ENCODE data around the gene ALDH1B1.

Gene ALDH1B1

GRCh38 chr9:38357350-38358114 lies 35.0 kb upstream of the ALDH1B1 start:
- ATAC-seq (no peak), DNase-seq (ENCODE audit: low spot score in 2 of 2) (no peak)
- Mint-ChIP-seq H3K27ac (no peak overlapping the region), H3K4me3 (no peak overlapping the region), H3K36me3 (no peaks in the 10 kb centered on the region), H3K9me3 (no peaks in the 10 kb centered on the region), H3K4me1 (no peaks in the 10 kb centered on the region)

GRCh38 chr9:38358390-38359296 lies 33.9 kb upstream of the ALDH1B1 start:
- ATAC-seq (no peak), DNase-seq (ENCODE audit: low spot score in 2 of 2) (no peak)
- H3K9me3 Mint-ChIP-seq: no peaks in the 10 kb centered on the region
- H3K27ac Mint-ChIP-seq: no peak overlapping the region
- peaks cover 5% of the 10 kb centered on the region for H3K4me1 Mint-ChIP-seq
- no peaks in the 10 kb centered on the region for H3K36me3 Mint-ChIP-seq
- H3K4me3 Mint-ChIP-seq: no peak overlapping the region

GRCh38 chr9:38359297-38359653 lies 33.2 kb upstream of the ALDH1B1 start:
- Mint-ChIP-seq H3K27ac (no peak overlapping the region), H3K36me3 (no peaks in the 10 kb centered on the region), H3K4me3 (no peak overlapping the region), H3K9me3 (no peaks in the 10 kb centered on the region), H3K4me1 (peaks cover 5% of the 10 kb centered on the region)
- ATAC-seq: no peak
- DNase-seq (ENCODE audit: low spot score in 2 of 2): no peak

- Mint-ChIP-seq H3K9me3 (no peaks in the 10 kb centered on the region), H3K27ac (no peak overlapping the region), H3K36me3 (no peaks in the 10 kb centered on the region), H3K4me3 (no peak overlapping the region), H3K4me1 (peaks cover 5% of the 10 kb centered on the region)
- ATAC-seq: no peak
- no peak for DNase-seq (ENCODE audit: low spot score in 2 of 2)
These were observed 32.7 kb upstream of the ALDH1B1 start for GRCh38 chr9:38359689-38360385.

GRCh38 chr9:38360839-38361472 lies 31.5 kb upstream of the ALDH1B1 start:
- no peaks in the 10 kb centered on the region for H3K9me3 Mint-ChIP-seq

GRCh38 chr9:38361473-38361850 lies 31.0 kb upstream of the ALDH1B1 start:
- ATAC-seq (no peak), DNase-seq (ENCODE audit: low spot score in 2 of 2) (no peak)
- Mint-ChIP-seq H3K27ac (no peak overlapping the region), H3K36me3 (no peaks in the 10 kb centered on the region), H3K9me3 (no peaks in the 10 kb centered on the region), H3K4me1 (peaks cover 5% of the 10 kb centered on the region), H3K4me3 (no peak overlapping the region)

More at GRCh38 chr9:38360839-38361472, 31.5 kb upstream of the ALDH1B1 start:
- Mint-ChIP-seq H3K4me1 (peaks cover 5% of the 10 kb centered on the region), H3K27ac (no peak overlapping the region), H3K36me3 (no peaks in the 10 kb centered on the region), H3K4me3 (no peak overlapping the region)
- ATAC-seq (no peak), DNase-seq (ENCODE audit: low spot score in 2 of 2) (no peak)

GRCh38 chr9:38362852-38363588 lies 29.5 kb upstream of the ALDH1B1 start:
- H3K4me3 Mint-ChIP-seq: no peak overlapping the region
- no peaks in the 10 kb centered on the region for H3K9me3 Mint-ChIP-seq
- H3K27ac Mint-ChIP-seq: no peak overlapping the region
- DNase-seq (ENCODE audit: low spot score in 2 of 2): no peak
- no peaks in the 10 kb centered on the region for H3K36me3 Mint-ChIP-seq
- peak; percentile 65 for ATAC-seq
- peaks cover 5% of the 10 kb centered on the region for H3K4me1 Mint-ChIP-seq

- DNase-seq (ENCODE audit: low spot score in 2 of 2) (no peak), ATAC-seq (no peak)
- H3K4me1 Mint-ChIP-seq: peaks cover 5% of the 10 kb centered on the region
- H3K27ac Mint-ChIP-seq: no peak overlapping the region
- H3K36me3 Mint-ChIP-seq: no peaks in the 10 kb centered on the region
- no peak overlapping the region for H3K4me3 Mint-ChIP-seq
- H3K9me3 Mint-ChIP-seq: no peaks in the 10 kb centered on the region
These were observed 28.9 kb upstream of the ALDH1B1 start for GRCh38 chr9:38363589-38363925.

- Mint-ChIP-seq H3K4me3 (no peak overlapping the region), H3K36me3 (no peaks in the 10 kb centered on the region), H3K27ac (no peak overlapping the region), H3K4me1 (peaks cover 4% of the 10 kb centered on the region), H3K9me3 (no peaks in the 10 kb centered on the region)
- DNase-seq (ENCODE audit: low spot score in 2 of 2) (no peak), ATAC-seq (no peak)
These were observed 24.6 kb upstream of the ALDH1B1 start for GRCh38 chr9:38367898-38368297.

- Mint-ChIP-seq H3K27ac (no peak overlapping the region), H3K4me3 (no peak overlapping the region), H3K36me3 (no peaks in the 10 kb centered on the region), H3K9me3 (no peaks in the 10 kb centered on the region), H3K4me1 (no peaks in the 10 kb centered on the region)
- ATAC-seq: no peak
- DNase-seq (ENCODE audit: low spot score in 2 of 2): no peak
These were observed 23.8 kb upstream of the ALDH1B1 start for GRCh38 chr9:38368731-38369130.

- Mint-ChIP-seq H3K4me1 (no peaks in the 10 kb centered on the region), H3K4me3 (no peak overlapping the region), H3K9me3 (no peaks in the 10 kb centered on the region), H3K36me3 (no peaks in the 10 kb centered on the region), H3K27ac (no peak overlapping the region)
- ATAC-seq: peak; percentile 9
- DNase-seq (ENCODE audit: low spot score in 2 of 2): no peak
These were observed 22.3 kb upstream of the ALDH1B1 start for GRCh38 chr9:38370176-38370575.

- peak; percentile 60 for ATAC-seq
- DNase-seq (ENCODE audit: low spot score in 2 of 2): no peak
- Mint-ChIP-seq H3K9me3 (no peaks in the 10 kb centered on the region), H3K36me3 (no peaks in the 10 kb centered on the region), H3K4me1 (no peaks in the 10 kb centered on the region), H3K27ac (no peak overlapping the region), H3K4me3 (no peak overlapping the region)
These were observed 21.0 kb upstream of the ALDH1B1 start for GRCh38 chr9:38371495-38371894.

GRCh38 chr9:38372762-38373619 lies 19.5 kb upstream of the ALDH1B1 start:
- H3K27ac Mint-ChIP-seq: no peak overlapping the region
- H3K4me3 Mint-ChIP-seq: no peak overlapping the region
- no peaks in the 10 kb centered on the region for H3K9me3 Mint-ChIP-seq
- DNase-seq (ENCODE audit: low spot score in 2 of 2) (no peak), ATAC-seq (no peak)
- H3K4me1 Mint-ChIP-seq: no peaks in the 10 kb centered on the region
- no peaks in the 10 kb centered on the region for H3K36me3 Mint-ChIP-seq

- H3K36me3 Mint-ChIP-seq: no peaks in the 10 kb centered on the region
- H3K27ac Mint-ChIP-seq: no peak overlapping the region
- DNase-seq (ENCODE audit: low spot score in 2 of 2) (no peak), ATAC-seq (no peak)
- H3K9me3 Mint-ChIP-seq: no peaks in the 10 kb centered on the region
- no peak overlapping the region for H3K4me3 Mint-ChIP-seq
- H3K4me1 Mint-ChIP-seq: no peaks in the 10 kb centered on the region
These were observed 18.8 kb upstream of the ALDH1B1 start for GRCh38 chr9:38373679-38374078.
